A673 (cell line): ENCODE measurements around the gene SUPT6H. TPM values are rescaled to one million over a fixed set of nuclear protein-coding genes. Genes with fewer than 3 reads are reported as not detected.
A peak's percentile ranks its signal among the peaks of the same experiment; 100 is the strongest.

ENCODE experiments used
- BruUV-seq: library from RNA; stranded (reverse); fragments of 400-500 nt; replicated peaks from 2 replicates; lab custom pipeline; 2021; lab: Mats Ljungman, UMichigan
- CTCF ChIA-PET: fragments of 300-600 bp; sonication (Branson Sonifier 250); formaldehyde crosslinking; loops from one replicate; lab custom pipeline; 2022; ENCODE audit warnings: antibody characterized with exemption; lab: Charles Lee
- POLR2A ChIA-PET: fragments of 300-600 bp; sonication (Branson Sonifier 250); formaldehyde crosslinking; loops from one replicate; lab custom pipeline; 2022; ENCODE audit warnings: antibody characterized with exemption; ENCODE audit not compliant: low non-redundant PET; lab: Charles Lee
- DNase-seq: peaks from one replicate; pipeline ENCODE4 v3.0.0-alpha.2; 2015; ENCODE audit warnings: low spot score
- H3K27ac ChIP-seq: fragments of 200-600 bp; sonication (generic); 2 replicates; pipeline ENCODE4 v1.5.1; 2016; ENCODE audit warnings: mixed run types, low read depth, mild to moderate bottlenecking, mixed read lengths, antibody characterized with exemption, low read length; ENCODE audit not compliant: poor library complexity, severe bottlenecking
- H3K27me3 ChIP-seq: fragments of 200-600 bp; sonication (generic); replicated peaks from 2 replicates; pipeline ENCODE4 v1.6.1; 2017; ENCODE audit warnings: mixed run types, low read depth, mild to moderate bottlenecking, mixed read lengths, antibody characterized with exemption, low read length; ENCODE audit not compliant: insufficient read depth, poor library complexity
- H3K36me3 ChIP-seq: fragments of 200-600 bp; sonication (generic); 2 replicates; pipeline ENCODE4 v1.6.1; 2016; ENCODE audit warnings: mixed run types, mild to moderate bottlenecking, mixed read lengths, antibody characterized with exemption, low read length; ENCODE audit not compliant: insufficient read depth, poor library complexity, severe bottlenecking
- H3K4me1 ChIP-seq: fragments of 200-600 bp; sonication (generic); 2 replicates; pipeline ENCODE4 v1.6.1; 2017; ENCODE audit warnings: mixed run types, mild to moderate bottlenecking, mixed read lengths, antibody characterized with exemption, low read length; ENCODE audit not compliant: insufficient read depth, poor library complexity, severe bottlenecking
- H3K4me3 ChIP-seq: fragments of 200-600 bp; sonication (generic); 2 replicates; pipeline ENCODE4 v1.5.1; 2016; ENCODE audit warnings: low read depth, mixed run types, mild to moderate bottlenecking, mixed read lengths, low read length; ENCODE audit not compliant: poor library complexity, severe bottlenecking
- H3K9me3 ChIP-seq: fragments of 200-600 bp; sonication (generic); 2 replicates; pipeline ENCODE4 v1.6.1; 2016; ENCODE audit warnings: mixed run types, low read depth, mild to moderate bottlenecking, mixed read lengths, antibody characterized with exemption, low read length; ENCODE audit not compliant: poor library complexity, severe bottlenecking
- EZH2 ChIP-seq: fragments of 200-600 bp; sonication (generic); IDR thresholded peaks from 2 replicates; pipeline ENCODE4 v1.6.1; 2017; ENCODE audit warnings: borderline replicate concordance, low read depth, mild to moderate bottlenecking, mixed read lengths, antibody characterized with exemption, low read length; ENCODE audit not compliant: poor library complexity, severe bottlenecking
- intact Hi-C: fragments of 100-400 bp; cut with micrococcal nuclease; formaldehyde crosslinking; loops from one replicate; pipeline ENCODE4 v1.10.0; 2022; ENCODE audit not compliant: unreplicated experiment
- total RNA-seq: library from RNA; stranded (reverse); gene quantifications from 2 replicates; pipeline ENCODE4 v1.2.3, GENCODE V29; 2021
- TF ChIP-seq, protein P1 (sequence below): fragments of 300-800, 200-600 bp; sonication (generic); conservative IDR thresholded peaks from 2 replicates; pipeline ENCODE4 v1.5.1; 2017; ENCODE audit warnings: low read depth, mild to moderate bottlenecking, antibody characterized with exemption, low read length, moderate library complexity, mixed read lengths

The SUPT6H gene
- total RNA-seq, 1 experiment from 2014 or later, result 105 TPM

DNA sequence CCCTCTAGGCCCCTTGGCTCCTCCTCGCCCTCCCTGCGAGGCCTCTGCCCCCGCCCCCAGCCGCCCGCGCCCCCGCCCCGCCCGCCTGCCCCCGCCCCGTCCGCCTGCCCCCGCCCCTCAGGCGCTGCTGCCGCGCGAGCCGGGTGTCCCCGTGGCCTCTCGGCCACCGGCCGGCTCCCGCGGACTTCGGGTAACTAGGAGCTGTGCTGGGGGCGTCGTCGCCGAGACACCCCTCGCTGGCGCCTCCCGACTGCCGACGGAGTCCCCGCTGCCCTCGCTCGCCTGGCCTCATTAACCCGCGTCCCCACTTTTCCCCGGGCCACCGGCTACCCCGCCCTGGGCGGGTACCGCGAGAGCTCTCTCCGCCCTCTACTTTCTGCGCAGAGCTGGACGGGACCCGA is 64.2 kb downstream of the SUPT6H start, which contains the start of gene TLCD1:
Gene TLCD1 (minus strand): TSS at position 8 of the 401 bp plus-strand sequence. CDS start 136 bp downstream, outside the sequence.
- Histone ChIP-seq H3K27ac (peak within 1 kb of the TSS; percentile 79), H3K4me3 (peak within 1 kb of the TSS; percentile 59), H3K27me3 (no peaks in the 10 kb centered on the region), H3K4me1 (peaks cover 48% of the 10 kb centered on the region), H3K9me3 (no peaks in the 10 kb centered on the region), H3K36me3 (peaks cover 39% of the 10 kb centered on the region)
- POLR2A ChIA-PET, result interaction anchor here (0.6 kb wide), 2 partner anchors 34 to 197 kb away, joined by 3 read pairs; no protein-coding TSS in a partner anchor
- BruUV-seq, result no TSS peak
- TF ChIP-seq, protein P1, sequence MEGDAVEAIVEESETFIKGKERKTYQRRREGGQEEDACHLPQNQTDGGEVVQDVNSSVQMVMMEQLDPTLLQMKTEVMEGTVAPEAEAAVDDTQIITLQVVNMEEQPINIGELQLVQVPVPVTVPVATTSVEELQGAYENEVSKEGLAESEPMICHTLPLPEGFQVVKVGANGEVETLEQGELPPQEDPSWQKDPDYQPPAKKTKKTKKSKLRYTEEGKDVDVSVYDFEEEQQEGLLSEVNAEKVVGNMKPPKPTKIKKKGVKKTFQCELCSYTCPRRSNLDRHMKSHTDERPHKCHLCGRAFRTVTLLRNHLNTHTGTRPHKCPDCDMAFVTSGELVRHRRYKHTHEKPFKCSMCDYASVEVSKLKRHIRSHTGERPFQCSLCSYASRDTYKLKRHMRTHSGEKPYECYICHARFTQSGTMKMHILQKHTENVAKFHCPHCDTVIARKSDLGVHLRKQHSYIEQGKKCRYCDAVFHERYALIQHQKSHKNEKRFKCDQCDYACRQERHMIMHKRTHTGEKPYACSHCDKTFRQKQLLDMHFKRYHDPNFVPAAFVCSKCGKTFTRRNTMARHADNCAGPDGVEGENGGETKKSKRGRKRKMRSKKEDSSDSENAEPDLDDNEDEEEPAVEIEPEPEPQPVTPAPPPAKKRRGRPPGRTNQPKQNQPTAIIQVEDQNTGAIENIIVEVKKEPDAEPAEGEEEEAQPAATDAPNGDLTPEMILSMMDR, result no peak
- TF ChIP-seq EZH2, result no peak
- peak; percentile 79 for DNase-seq
- intact Hi-C loops, result loop anchor here (2.0 to 5.0 kb wide), 3 partner anchors 25 to 391 kb away; partner anchors contain the start of gene FLOT2
- CTCF ChIA-PET, result interaction anchor here (0.5 to 3.4 kb wide), 26 partner anchors 9 to 541 kb away, joined by 3 to 82 read pairs (median 6); partner anchors contain the start of genes PHF12 and TRAF4

DNA sequence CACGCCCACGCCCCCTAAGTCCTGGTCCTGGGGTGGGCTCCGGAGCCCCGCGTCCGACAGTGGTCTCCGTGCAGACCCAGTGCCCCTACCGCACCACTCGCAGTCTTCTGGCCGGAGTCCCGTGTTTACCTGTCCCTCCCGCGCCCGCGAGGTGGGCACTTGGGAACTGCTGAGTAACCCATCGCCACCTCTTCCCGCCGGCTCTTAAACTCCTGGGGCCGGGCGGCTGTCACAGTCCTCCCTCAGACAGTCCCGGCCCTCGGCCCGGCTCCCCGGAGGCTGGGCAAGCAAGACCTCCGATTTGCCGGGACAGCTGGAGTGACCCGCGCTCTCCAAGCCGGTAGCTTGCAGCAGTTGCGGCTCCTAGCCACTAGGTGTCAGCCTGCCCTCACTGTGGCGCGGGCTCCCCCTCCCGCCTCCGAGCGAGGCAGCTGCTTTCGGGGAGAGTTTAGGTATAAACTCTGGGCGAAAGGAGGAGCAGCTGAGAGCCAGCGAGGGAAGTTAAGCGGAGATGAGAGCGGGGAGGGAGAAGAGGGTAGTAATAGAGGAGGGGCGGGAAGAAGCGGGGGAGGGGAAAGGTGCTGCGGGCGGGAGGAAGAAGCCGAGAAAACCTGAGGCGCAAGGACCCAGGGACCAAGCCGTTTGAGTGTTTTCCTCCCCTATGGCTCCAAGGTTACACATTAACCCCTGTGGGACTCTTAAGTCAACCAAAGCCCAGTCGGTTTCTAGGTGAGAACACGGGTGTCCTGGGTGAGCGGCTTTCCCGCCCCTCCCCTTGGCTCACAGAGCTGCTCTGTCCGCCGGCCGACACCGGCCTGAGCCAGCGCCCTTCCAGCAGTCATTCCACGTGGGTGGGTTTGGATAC is 64.9 kb downstream of the SUPT6H start:
- peak overlapping the region; percentile 59 for H3K4me3 ChIP-seq
- peaks cover 33% of the 10 kb centered on the region for H3K36me3 ChIP-seq
- TF ChIP-seq EZH2, result no peak
- TF ChIP-seq, protein P1, result peak; percentile 99
- ChIA-PET POLR2A (interaction anchor here (0.5 to 0.7 kb wide), 5 partner anchors 17 to 390 kb away, joined by 3 to 9 read pairs (median 3); no protein-coding TSS in a partner anchor), CTCF (interaction anchor here (0.5 to 3.4 kb wide), 34 partner anchors 10 to 540 kb away, joined by 3 to 82 read pairs (median 5); partner anchors contain the start of genes PHF12 and TRAF4)
- H3K4me1 ChIP-seq, result peaks cover 42% of the 10 kb centered on the region
- H3K9me3 ChIP-seq, result no peaks in the 10 kb centered on the region
- BruUV-seq, result no TSS peak
- intact Hi-C loops, result loop anchor here (1.0 to 5.0 kb wide), 5 partner anchors 24 to 390 kb away; partner anchors contain the start of gene FLOT2
- peak; percentile 97 for DNase-seq
- H3K27me3 ChIP-seq, result no peaks in the 10 kb centered on the region
- peak overlapping the region; percentile 60 for H3K27ac ChIP-seq
